GM12875 (cell line): ENCODE results near the gene RHOT1.

Experiments used
- H3K4me3 ChIP-seq: one replicate; pipeline ENCODE4 v1.5.1; 2011; ENCODE audit warnings: low read depth, low read length, control low read depth
- TF ChIP-seq, protein P1 (sequence below): IDR thresholded peaks from 2 replicates; pipeline ENCODE4 v1.5.1; 2011; ENCODE audit warnings: low read depth, mild to moderate bottlenecking, control low read depth, inconsistent platforms, low read length, moderate library complexity, borderline replicate concordance; ENCODE audit not compliant: insufficient read depth

Gene RHOT1

DNA sequence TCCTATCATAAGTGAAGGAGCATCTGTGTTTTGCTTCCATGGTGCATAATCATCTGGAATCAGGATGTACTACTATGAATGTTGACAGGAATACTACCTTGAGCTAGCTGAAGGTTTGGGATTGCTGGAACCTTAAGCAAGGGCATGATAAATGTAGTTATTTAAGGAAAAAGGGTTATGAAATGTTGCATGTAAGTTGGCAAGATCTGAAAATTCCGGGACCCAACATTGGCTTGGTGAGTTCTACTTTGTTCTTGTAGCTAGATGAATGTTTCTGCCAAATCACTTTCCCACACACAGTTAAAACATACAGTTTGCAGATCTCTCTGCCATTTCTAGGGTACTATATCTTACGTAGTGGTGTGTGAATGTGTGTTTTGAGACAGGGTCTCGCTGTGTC lies 13.6 kb downstream of the RHOT1 start:
- TF ChIP-seq, protein P1, sequence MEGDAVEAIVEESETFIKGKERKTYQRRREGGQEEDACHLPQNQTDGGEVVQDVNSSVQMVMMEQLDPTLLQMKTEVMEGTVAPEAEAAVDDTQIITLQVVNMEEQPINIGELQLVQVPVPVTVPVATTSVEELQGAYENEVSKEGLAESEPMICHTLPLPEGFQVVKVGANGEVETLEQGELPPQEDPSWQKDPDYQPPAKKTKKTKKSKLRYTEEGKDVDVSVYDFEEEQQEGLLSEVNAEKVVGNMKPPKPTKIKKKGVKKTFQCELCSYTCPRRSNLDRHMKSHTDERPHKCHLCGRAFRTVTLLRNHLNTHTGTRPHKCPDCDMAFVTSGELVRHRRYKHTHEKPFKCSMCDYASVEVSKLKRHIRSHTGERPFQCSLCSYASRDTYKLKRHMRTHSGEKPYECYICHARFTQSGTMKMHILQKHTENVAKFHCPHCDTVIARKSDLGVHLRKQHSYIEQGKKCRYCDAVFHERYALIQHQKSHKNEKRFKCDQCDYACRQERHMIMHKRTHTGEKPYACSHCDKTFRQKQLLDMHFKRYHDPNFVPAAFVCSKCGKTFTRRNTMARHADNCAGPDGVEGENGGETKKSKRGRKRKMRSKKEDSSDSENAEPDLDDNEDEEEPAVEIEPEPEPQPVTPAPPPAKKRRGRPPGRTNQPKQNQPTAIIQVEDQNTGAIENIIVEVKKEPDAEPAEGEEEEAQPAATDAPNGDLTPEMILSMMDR: no peak
- no peak overlapping the region for H3K4me3 ChIP-seq

DNA sequence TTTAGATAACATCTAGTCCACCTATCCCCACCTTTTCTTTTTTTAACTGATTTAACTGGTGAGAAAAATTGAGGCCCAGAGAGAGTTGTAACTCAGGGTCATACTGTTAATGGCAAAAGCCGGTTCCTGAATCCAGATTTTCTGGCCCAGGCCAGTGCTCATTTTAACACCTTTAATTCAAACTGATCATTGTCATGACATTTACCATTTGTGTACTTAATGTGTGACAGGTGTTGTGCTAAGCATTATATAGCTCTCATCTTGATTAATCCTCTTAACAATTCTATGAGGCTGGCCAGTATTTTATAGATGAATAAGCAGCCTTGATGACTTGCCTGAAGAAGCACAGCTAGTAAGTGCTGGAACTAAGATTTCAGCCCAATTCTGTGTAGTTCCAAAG lies 14.4 kb downstream of the RHOT1 start:
- TF ChIP-seq, protein P1: no peak
- H3K4me3 ChIP-seq: no peak overlapping the region

DNA sequence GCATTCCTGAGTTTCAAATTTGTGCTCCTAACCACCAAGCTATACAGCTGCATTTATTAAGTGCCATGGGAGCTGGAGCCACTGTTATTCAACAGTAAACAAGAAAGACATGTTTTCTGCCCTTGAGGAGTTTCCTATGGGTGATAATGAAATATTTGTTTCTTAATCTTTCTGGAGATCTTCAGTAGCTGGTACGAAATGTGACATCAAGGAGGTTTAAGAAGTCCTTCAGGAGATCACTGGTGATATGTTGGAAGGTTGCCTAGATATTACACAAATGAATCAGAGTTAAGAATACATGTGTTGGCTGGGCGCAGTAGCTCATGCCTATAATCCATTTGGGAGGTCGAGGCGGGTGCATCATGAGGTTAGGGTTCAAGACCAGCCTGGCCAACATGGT lies 14.9 kb downstream of the RHOT1 start:
- TF ChIP-seq, protein P1: no peak
- no peak overlapping the region for H3K4me3 ChIP-seq

DNA sequence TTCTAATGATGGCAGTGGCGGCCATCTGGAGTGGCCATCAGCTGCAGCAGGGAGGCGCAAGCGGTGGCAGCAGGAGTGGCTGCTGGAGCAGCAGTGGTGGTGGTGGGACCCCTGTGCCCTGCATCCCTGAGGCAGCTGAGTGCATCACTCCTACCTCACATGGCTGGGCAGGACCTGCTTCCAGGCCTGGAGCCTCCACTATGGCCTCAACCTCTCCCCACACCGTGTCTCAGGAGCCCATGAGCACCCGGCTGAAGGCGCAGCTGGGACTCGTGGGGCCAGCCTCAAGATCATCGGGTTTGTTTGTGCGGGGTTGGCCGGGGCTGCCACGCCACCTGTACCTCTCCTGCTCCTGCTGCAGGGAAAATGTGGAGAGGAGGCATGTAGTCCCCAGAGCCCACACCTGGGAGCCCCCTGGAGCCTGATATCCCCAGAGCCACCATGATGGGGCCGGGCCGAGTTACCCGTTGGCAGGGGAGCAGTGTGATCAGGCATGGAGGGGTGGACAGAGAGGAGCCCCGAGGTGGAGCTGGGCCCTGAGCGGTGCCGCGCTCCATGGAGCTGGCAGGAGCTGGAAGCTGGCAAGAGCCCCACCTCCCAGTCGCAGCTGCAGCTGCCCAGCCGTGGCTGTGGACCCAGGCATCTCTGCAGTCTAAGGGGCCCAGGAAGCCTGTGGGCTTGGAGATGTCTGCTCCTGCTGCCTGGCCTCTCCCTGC lies 16.7 kb downstream of the RHOT1 start:
- TF ChIP-seq, protein P1: no peak

GRCh38 chr17:32159586-32160438 lies 17.5 kb downstream of the RHOT1 start:
- H3K4me3 ChIP-seq: no peak overlapping the region
- TF ChIP-seq, protein P1: no peak

More for the DNA sequence above, 16.7 kb downstream of the RHOT1 start:
- H3K4me3 ChIP-seq: no peak overlapping the region

DNA sequence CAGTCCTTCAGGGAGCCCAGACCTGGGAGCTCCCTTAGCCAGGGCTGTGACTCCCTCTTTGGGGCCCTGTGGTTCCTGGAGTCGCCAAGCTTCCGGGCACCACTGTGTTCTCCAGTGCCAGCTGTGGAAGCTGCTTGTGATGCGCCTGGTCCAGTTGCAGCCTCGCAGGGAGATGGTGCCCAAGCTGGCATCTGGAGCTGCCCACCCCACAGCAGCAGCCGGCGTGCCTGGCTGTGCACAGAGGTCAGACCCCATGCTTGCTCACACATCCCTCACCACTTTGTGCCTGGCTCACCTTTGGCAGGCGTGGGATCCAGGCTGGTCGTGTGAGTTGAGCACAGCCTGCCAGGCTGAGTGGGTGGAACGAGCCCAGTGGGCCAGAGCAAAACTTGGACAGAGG lies 18.2 kb downstream of the RHOT1 start:
- H3K4me3 ChIP-seq: no peak overlapping the region
- TF ChIP-seq, protein P1: no peak
